Measurements from ENCODE around the gene PCGF2.
"Not testable (repeated sequence)": the region's sequence is repeated elsewhere in the genome, so short reads cannot be mapped to it uniquely, and the experiment has no call there.

The PCGF2 gene

DNA sequence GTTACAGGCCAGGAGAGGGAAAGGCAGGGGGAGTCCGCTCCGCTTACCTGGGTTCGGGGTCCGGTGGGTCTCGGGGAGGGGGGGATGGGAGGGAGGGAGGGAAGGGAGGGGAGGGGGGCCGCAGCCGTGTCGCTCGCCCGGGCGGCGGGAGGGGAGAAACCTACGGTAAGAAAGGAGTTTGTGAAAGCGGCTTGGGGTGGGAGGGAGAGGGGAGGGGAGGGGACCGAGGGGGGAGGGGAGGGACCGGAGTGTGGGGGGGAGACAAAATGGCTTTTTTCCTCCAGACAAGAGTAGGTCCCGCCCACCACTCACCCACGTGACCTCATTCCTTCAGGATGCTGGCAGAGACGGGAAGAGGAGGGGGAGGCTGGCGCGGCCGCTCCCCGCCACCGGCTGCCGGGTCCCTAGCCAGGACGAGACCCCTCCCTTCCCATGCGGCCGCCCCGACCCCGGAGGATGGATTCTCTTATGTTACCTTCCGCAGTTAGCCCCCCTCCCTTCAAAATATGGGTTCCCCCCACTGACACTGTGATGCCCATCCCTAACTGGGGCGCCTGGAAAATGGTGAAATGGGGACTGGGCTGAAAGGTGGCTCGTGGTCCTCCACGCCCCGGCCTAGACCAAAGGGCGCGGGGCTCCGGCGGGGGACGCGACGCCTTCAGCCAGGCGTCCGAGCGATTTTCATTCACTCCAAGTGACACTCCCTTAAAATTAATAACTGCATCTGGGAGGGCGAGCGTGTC, at the start of gene PCGF2:
Gene PCGF2, minus strand, starts transcription at position 188 of the 743 bp plus-strand sequence. CDS start 7,934 bp downstream, outside the sequence.
- TF ChIP-seq, protein P1, sequence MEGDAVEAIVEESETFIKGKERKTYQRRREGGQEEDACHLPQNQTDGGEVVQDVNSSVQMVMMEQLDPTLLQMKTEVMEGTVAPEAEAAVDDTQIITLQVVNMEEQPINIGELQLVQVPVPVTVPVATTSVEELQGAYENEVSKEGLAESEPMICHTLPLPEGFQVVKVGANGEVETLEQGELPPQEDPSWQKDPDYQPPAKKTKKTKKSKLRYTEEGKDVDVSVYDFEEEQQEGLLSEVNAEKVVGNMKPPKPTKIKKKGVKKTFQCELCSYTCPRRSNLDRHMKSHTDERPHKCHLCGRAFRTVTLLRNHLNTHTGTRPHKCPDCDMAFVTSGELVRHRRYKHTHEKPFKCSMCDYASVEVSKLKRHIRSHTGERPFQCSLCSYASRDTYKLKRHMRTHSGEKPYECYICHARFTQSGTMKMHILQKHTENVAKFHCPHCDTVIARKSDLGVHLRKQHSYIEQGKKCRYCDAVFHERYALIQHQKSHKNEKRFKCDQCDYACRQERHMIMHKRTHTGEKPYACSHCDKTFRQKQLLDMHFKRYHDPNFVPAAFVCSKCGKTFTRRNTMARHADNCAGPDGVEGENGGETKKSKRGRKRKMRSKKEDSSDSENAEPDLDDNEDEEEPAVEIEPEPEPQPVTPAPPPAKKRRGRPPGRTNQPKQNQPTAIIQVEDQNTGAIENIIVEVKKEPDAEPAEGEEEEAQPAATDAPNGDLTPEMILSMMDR (IDR thresholded peaks at IDR 0.05; ENCODE audit: low read depth, low read length, missing control alignments): no peak
- peak within 1 kb of the TSS; percentile 99 for H3K4me3 ChIP-seq (replicated peaks; ENCODE audit: low read depth, low read length)
- peak; percentile 72 for DNase-seq (ENCODE audit: extremely low read depth, low read depth)

DNA sequence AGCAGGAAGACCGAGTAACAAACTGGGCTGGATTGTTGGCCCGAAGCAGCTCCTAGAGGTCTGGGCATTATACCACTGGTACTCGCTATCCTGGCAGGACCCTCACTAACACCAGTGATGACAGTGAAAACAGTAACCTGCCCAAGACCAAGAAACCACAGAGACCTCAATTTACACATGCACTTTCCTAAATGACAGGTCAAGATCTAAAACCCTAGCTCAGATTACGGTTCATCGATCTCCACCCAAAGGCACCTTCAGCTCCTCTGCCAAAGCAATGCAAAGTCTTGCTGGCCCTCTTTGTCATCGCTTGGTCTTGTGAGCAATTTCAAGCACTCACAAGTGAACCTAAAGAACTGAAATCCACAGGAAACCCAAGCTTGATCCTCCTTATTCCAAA, 49.7 kb upstream of the PCGF2 start:
- H3K4me3 ChIP-seq (replicated peaks; ENCODE audit: low read depth, low read length): peak overlapping the region; percentile 74
- TF ChIP-seq, protein P1 (IDR thresholded peaks at IDR 0.05; ENCODE audit: low read depth, low read length, missing control alignments): no peak
- no peak for DNase-seq (ENCODE audit: extremely low read depth, low read depth)

DNA sequence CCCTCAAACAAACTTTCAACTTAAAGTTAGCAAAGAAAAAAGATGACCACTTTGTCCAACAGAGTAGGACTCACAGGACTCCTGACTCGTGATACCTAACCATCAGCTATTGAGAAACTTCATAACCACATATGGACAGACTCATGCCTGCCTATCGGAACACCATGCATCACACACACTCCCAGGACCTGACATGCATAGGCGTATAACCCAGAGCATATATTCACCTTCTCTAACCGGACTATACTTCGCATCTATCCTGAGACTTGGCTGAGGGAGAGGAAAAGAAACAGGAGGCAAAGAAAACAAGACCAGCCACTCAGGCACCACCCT, 49.0 kb upstream of the PCGF2 start:
- no peak for DNase-seq (ENCODE audit: extremely low read depth, low read depth)
- TF ChIP-seq, protein P1 (IDR thresholded peaks at IDR 0.05; ENCODE audit: low read depth, low read length, missing control alignments): no peak
- H3K4me3 ChIP-seq (replicated peaks; ENCODE audit: low read depth, low read length): peak overlapping the region; percentile 74

DNA sequence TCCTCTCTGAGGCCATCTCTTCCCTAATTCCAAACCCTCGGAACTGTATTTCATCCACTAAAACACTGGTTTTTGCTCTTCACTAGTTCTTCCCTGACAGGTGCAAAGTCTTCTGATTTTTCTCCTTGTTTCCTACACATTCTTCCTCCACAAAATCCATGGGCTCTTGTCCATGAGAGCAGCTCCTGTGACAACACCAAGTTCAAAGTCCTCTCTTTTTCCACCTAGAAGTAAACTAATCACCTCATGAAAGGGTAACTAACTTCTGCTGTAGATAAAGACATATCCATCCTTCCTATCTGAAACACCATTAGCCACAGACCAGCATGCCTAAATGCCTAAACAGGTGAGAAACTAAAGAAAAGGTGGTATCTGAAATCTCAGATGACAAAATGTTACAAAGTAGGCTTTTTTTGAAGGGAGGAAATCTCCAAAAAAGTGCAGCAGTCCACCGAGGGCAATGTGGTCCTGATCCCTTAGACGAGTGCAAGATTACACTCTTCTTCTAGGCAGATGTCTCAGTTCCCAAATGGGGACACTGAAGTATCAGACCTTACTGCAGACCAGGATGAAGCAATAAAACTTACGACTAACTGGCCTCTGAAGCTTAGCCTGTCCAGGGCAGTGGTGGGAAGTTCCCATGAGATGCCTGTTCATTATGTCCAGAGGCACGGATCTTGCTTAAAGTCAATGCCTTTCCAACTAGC, 48.5 kb upstream of the PCGF2 start:
- H3K4me3 ChIP-seq (replicated peaks; ENCODE audit: low read depth, low read length): peak overlapping the region; percentile 74
- TF ChIP-seq, protein P1 (IDR thresholded peaks at IDR 0.05; ENCODE audit: low read depth, low read length, missing control alignments): no peak
- DNase-seq (ENCODE audit: extremely low read depth, low read depth): no peak

DNA sequence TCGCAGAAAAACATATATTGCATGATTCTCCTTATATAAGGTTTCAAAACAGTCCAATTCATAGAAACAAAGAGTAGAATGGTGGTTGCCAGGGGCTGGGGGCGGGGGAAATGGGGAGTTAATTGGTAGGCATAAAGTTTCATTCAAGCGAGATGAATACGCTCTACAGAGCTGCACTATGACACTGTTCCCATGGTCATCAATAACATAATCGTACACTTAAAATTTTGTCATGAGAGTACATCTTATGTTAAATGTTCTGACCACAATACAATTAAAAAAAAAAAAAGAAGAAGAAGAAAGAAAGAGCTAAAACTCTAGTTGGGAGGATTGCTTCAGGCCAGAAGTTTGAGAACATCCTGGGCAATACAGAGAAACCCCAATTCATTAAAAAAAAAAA, 46.1 kb upstream of the PCGF2 start:
- DNase-seq (ENCODE audit: extremely low read depth, low read depth): no peak
- no peak overlapping the region for H3K4me3 ChIP-seq (replicated peaks; ENCODE audit: low read depth, low read length)
- TF ChIP-seq, protein P1 (IDR thresholded peaks at IDR 0.05; ENCODE audit: low read depth, low read length, missing control alignments): no peak

DNA sequence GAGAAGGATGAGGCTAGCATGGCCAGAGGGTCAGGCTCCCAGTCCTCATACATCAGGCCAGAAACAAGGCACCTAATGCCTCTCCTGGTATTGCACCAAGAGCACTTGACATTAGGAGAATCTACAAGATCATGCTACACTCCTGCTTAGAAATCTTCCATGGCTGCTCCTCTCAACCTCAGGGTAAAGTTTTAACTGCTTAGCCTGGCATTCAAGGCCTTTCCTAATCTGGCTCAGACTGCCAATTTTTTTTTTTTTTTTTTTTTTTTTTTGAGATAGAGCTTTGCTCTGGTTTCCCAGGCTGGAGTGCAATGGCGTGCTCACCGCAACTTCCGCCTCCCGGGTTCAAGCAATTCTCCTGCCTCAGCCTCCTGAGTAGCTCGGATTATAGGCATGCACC, 43.0 kb upstream of the PCGF2 start:
- TF ChIP-seq, protein P1 (IDR thresholded peaks at IDR 0.05; ENCODE audit: low read depth, low read length, missing control alignments): no peak
- DNase-seq (ENCODE audit: extremely low read depth, low read depth): no peak
- no peak overlapping the region for H3K4me3 ChIP-seq (replicated peaks; ENCODE audit: low read depth, low read length)

DNA sequence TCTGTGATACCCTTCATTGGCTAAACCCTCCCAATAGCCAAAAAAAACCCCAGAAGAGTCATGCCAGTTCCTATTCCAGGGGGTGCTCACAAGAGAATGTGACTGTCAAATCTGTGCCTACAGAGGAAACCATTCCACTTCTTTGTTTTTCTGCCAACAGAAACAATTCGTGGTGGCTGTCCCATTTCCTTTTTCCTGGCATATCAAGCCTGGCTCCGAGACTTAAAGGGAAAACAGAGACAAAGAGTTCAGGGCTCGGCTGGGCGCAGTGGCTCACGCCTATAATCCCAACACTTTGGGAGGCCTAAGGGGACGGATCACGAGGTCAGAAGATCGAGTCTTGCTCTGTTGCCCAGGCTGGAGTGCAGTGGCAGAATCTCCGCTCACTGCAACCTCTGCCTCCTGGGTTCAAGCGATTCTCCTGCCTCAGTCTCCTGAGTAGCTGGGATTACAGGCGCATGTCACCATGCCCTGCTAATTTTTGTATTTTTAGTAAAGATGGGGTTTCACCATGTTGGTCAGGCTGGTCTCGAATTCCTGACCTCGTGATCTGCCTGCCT, 42.1 kb upstream of the PCGF2 start:
- DNase-seq (ENCODE audit: extremely low read depth, low read depth); H3K4me3 ChIP-seq (replicated peaks; ENCODE audit: low read depth, low read length): not testable (repeated sequence)

Data from HFF-Myc (cell line).